Hepatic stellate cell (primary cell): Measurements from ENCODE around the gene ZNF521.

ENCODE experiments used
- DNase-seq: peaks from one replicate; pipeline ENCODE4 v3.0.0; 2011; ENCODE audit warnings: low spot score

Gene ZNF521

GRCh38 chr18:25250474-25250851 is 101.5 kb downstream of the ZNF521 start:
- no peak for DNase-seq

GRCh38 chr18:25248755-25249154 is 103.2 kb downstream of the ZNF521 start:
- no peak for DNase-seq

- DNase-seq = peak; percentile 36
Measured at GRCh38 chr18:25247725-25248124, 104.2 kb downstream of the ZNF521 start.

- DNase-seq = no peak
Measured at GRCh38 chr18:25244924-25245698, 106.9 kb downstream of the ZNF521 start.

GRCh38 chr18:25244170-25244569 is 107.8 kb downstream of the ZNF521 start:
- no peak for DNase-seq

GRCh38 chr18:25243754-25244153 is 108.2 kb downstream of the ZNF521 start:
- no peak for DNase-seq

- no peak for DNase-seq
Measured at GRCh38 chr18:25243257-25243656, 108.7 kb downstream of the ZNF521 start.

GRCh38 chr18:25240420-25240770 is 111.6 kb downstream of the ZNF521 start:
- no peak for DNase-seq

- DNase-seq = no peak
Measured at GRCh38 chr18:25239581-25240419, 112.2 kb downstream of the ZNF521 start.

GRCh38 chr18:25239151-25239550 is 112.8 kb downstream of the ZNF521 start:
- DNase-seq = no peak

- no peak for DNase-seq
Measured at GRCh38 chr18:25237571-25238267, 114.2 kb downstream of the ZNF521 start.

GRCh38 chr18:25236736-25237135 is 115.2 kb downstream of the ZNF521 start:
- no peak for DNase-seq

- no peak for DNase-seq
Measured at GRCh38 chr18:25235401-25236042, 116.4 kb downstream of the ZNF521 start.

- DNase-seq = no peak
Measured at GRCh38 chr18:25234740-25235345, 117.1 kb downstream of the ZNF521 start.

- no peak for DNase-seq
Measured at GRCh38 chr18:25234322-25234639, 117.7 kb downstream of the ZNF521 start.

GRCh38 chr18:25233528-25234321 is 118.2 kb downstream of the ZNF521 start:
- no peak for DNase-seq

- DNase-seq = no peak
Measured at GRCh38 chr18:25231327-25231691, 120.7 kb downstream of the ZNF521 start.

GRCh38 chr18:25230658-25231326 is 121.2 kb downstream of the ZNF521 start:
- DNase-seq = peak; percentile 66

- no peak for DNase-seq
Measured at GRCh38 chr18:25229920-25230319, 122.0 kb downstream of the ZNF521 start.

GRCh38 chr18:25229081-25229480 is 122.9 kb downstream of the ZNF521 start:
- no peak for DNase-seq

- no peak for DNase-seq
Measured at GRCh38 chr18:25228410-25228809, 123.6 kb downstream of the ZNF521 start.
